WTC11 (cell line): Measurements from ENCODE around the gene GABBR1. TPM values are rescaled to one million over a fixed set of nuclear protein-coding genes. Genes with fewer than 3 reads are reported as not detected.

Source experiments
- ATAC-seq: fragments of 200-7000 bp; cut with Tn5 transposase; 2 replicates; pipeline ENCODE4 v1.10.0; 2021; ENCODE audit warnings: mild to moderate bottlenecking, moderate library complexity
- CTCF ChIA-PET: fragments of 300-600 bp; sonication (Branson Sonifier 250); formaldehyde crosslinking; loops from one replicate; lab custom pipeline; 2021; ENCODE audit warnings: antibody characterized with exemption; lab: Charles Lee
- POLR2A ChIA-PET: fragments of 350-600 bp; sonication (Branson Sonifier 250); formaldehyde crosslinking; loops from one replicate; lab custom pipeline; 2021; ENCODE audit warnings: antibody characterized with exemption; lab: Charles Lee
- DNase-seq: peaks from one replicate; pipeline ENCODE4 v3.0.0; 2021; ENCODE audit warnings: low spot score
- H3K27ac Mint-ChIP-seq: 2 replicates; pipeline ENCODE4 v1.8.0; 2021; ENCODE audit warnings: mixed read lengths
- H3K27me3 Mint-ChIP-seq: 2 replicates; pipeline ENCODE4 v1.8.0; 2021; ENCODE audit warnings: low read depth, mild to moderate bottlenecking, moderate library complexity, mixed read lengths
- H3K36me3 Mint-ChIP-seq: 2 replicates; pipeline ENCODE4 v1.8.0; 2021; ENCODE audit warnings: mixed read lengths
- H3K4me1 Mint-ChIP-seq: 2 replicates; pipeline ENCODE4 v1.8.0; 2022; ENCODE audit warnings: mixed read lengths
- H3K4me3 Mint-ChIP-seq: 2 replicates; pipeline ENCODE4 v1.8.0; 2021; ENCODE audit warnings: mild to moderate bottlenecking, moderate library complexity, mixed read lengths
- H3K9me3 Mint-ChIP-seq: 2 replicates; pipeline ENCODE4 v1.8.0; 2021; ENCODE audit warnings: mixed read lengths
- CREM ChIP-seq: sonication (generic); formaldehyde crosslinking; IDR thresholded peaks from 2 replicates; pipeline ENCODE4 v1.8.1; 2022; ENCODE audit warnings: mild to moderate bottlenecking, missing genetic modification reagents, moderate library complexity
- EMX1 ChIP-seq: fragments of 250-450 bp; sonication (Bioruptor Pico); IDR thresholded peaks from 2 replicates; pipeline ENCODE4 v1.8.0; 2021; ENCODE audit warnings: mild to moderate bottlenecking
- GTF2I ChIP-seq: fragments of 250-450 bp; sonication (Bioruptor Pico); conservative IDR thresholded peaks from 2 replicates; pipeline ENCODE4 v1.4.0; 2021; ENCODE audit warnings: mild to moderate bottlenecking
- HMGA2 ChIP-seq: fragments of 250-450 bp; sonication (Bioruptor Pico); IDR thresholded peaks from 2 replicates; pipeline ENCODE4 v1.4.0; 2021; ENCODE audit warnings: mild to moderate bottlenecking, moderate library complexity
- KAT7 ChIP-seq: sonication (generic); formaldehyde crosslinking; IDR thresholded peaks from 2 replicates; pipeline ENCODE4 v1.8.1; 2023; ENCODE audit warnings: missing genetic modification reagents, mild to moderate bottlenecking, borderline replicate concordance
- NFE2L1 ChIP-seq: sonication (generic); formaldehyde crosslinking; IDR thresholded peaks from 2 replicates; pipeline ENCODE4 v1.8.1; 2023; ENCODE audit warnings: missing genetic modification reagents
- NR1H2 ChIP-seq: sonication (generic); formaldehyde crosslinking; IDR thresholded peaks from 2 replicates; pipeline ENCODE4 v1.9.0; 2021; ENCODE audit warnings: mild to moderate bottlenecking, moderate library complexity, missing genetic modification reagents
- OVOL2 ChIP-seq: fragments of 250-450 bp; sonication (Bioruptor Pico); IDR thresholded peaks from 2 replicates; pipeline ENCODE4 v1.9.0; 2021; ENCODE audit warnings: mild to moderate bottlenecking, borderline replicate concordance
- ZNF138 ChIP-seq: sonication (generic); formaldehyde crosslinking; conservative IDR thresholded peaks from 2 replicates; pipeline ENCODE4 v1.8.1; 2022; ENCODE audit warnings: mild to moderate bottlenecking, moderate library complexity, missing genetic modification reagents
- total RNA-seq: library from RNA; stranded (reverse); gene quantifications from 3 replicates; pipeline ENCODE4 v1.2.3, GENCODE V29; 2021
- TF ChIP-seq, protein P1 (sequence below): sonication (generic); formaldehyde crosslinking; IDR thresholded peaks from 2 replicates; pipeline ENCODE4 v1.8.1; 2023; ENCODE audit warnings: mild to moderate bottlenecking, moderate library complexity, missing genetic modification reagents
- TF ChIP-seq, protein P2 (sequence below): sonication (generic); formaldehyde crosslinking; IDR thresholded peaks from 2 replicates; pipeline ENCODE4 v1.8.0; 2022; ENCODE audit warnings: missing genetic modification reagents
- TF ChIP-seq, protein P3 (sequence below): sonication (generic); formaldehyde crosslinking; IDR thresholded peaks from 2 replicates; pipeline ENCODE4 v1.8.0; 2022; ENCODE audit warnings: mild to moderate bottlenecking, missing genetic modification reagents
- TF ChIP-seq, protein P4 (sequence below): sonication (generic); formaldehyde crosslinking; conservative IDR thresholded peaks from 2 replicates; pipeline ENCODE4 v1.8.1; 2022; ENCODE audit warnings: mild to moderate bottlenecking, missing genetic modification reagents
- TF ChIP-seq, protein P5 (sequence below): sonication (generic); formaldehyde crosslinking; IDR thresholded peaks from 2 replicates; pipeline ENCODE4 v1.8.1; 2022; ENCODE audit warnings: missing genetic modification reagents, borderline replicate concordance
- TF ChIP-seq, protein P6 (sequence below): sonication (generic); formaldehyde crosslinking; IDR thresholded peaks from 2 replicates; pipeline ENCODE4 v1.8.1; 2023; ENCODE audit warnings: mild to moderate bottlenecking, missing genetic modification reagents
- TF ChIP-seq, protein P7 (sequence below): fragments of 250-450 bp; sonication (Bioruptor Pico); IDR thresholded peaks from 2 replicates; pipeline ENCODE4 v1.9.0; 2021; ENCODE audit warnings: mild to moderate bottlenecking, borderline replicate concordance

GABBR1 gene
- total RNA-seq, 1 experiment from 2014 or later = 107 TPM

DNA sequence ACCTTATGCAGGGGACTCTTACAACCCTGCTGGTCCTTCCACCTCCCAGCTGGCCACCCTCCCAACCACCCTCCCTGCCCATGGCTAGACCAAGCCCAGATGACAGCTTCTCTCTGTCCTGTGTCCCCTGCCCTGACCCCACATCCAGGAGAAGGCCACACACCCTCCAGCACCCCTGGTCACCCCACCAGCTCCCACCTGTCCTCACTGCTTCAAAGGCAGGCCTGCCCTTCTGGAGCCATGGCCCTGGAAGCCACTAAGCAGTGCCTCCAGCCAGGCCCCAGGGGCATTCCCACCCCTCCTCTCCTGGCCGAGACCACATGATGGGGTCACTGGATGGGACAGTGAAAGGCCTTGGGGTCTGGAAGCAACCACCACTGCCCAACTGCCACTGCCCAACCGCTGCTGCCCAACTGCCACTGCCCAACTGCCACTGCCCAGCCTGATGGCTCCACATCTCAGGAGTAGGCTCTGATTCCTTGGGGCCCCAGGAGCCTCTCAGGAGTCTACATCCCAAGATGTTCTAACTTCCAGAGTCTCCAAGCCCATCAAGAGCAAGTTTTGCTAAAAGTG lies 103.9 kb downstream of the GABBR1 start (continued):
- TF ChIP-seq, protein P1, sequence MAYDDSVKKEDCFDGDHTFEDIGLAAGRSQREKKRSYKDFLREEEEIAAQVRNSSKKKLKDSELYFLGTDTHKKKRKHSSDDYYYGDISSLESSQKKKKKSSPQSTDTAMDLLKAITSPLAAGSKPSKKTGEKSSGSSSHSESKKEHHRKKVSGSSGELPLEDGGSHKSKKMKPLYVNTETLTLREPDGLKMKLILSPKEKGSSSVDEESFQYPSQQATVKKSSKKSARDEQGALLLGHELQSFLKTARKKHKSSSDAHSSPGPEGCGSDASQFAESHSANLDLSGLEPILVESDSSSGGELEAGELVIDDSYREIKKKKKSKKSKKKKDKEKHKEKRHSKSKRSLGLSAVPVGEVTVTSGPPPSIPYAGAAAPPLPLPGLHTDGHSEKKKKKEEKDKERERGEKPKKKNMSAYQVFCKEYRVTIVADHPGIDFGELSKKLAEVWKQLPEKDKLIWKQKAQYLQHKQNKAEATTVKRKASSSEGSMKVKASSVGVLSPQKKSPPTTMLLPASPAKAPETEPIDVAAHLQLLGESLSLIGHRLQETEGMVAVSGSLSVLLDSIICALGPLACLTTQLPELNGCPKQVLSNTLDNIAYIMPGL = no peak
- TF ChIP-seq, protein P2, sequence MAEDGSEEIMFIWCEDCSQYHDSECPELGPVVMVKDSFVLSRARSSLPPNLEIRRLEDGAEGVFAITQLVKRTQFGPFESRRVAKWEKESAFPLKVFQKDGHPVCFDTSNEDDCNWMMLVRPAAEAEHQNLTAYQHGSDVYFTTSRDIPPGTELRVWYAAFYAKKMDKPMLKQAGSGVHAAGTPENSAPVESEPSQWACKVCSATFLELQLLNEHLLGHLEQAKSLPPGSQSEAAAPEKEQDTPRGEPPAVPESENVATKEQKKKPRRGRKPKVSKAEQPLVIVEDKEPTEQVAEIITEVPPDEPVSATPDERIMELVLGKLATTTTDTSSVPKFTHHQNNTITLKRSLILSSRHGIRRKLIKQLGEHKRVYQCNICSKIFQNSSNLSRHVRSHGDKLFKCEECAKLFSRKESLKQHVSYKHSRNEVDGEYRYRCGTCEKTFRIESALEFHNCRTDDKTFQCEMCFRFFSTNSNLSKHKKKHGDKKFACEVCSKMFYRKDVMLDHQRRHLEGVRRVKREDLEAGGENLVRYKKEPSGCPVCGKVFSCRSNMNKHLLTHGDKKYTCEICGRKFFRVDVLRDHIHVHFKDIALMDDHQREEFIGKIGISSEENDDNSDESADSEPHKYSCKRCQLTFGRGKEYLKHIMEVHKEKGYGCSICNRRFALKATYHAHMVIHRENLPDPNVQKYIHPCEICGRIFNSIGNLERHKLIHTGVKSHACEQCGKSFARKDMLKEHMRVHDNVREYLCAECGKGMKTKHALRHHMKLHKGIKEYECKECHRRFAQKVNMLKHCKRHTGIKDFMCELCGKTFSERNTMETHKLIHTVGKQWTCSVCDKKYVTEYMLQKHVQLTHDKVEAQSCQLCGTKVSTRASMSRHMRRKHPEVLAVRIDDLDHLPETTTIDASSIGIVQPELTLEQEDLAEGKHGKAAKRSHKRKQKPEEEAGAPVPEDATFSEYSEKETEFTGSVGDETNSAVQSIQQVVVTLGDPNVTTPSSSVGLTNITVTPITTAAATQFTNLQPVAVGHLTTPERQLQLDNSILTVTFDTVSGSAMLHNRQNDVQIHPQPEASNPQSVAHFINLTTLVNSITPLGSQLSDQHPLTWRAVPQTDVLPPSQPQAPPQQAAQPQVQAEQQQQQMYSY (CRISPR knock-in tag) = no peak
- TF ChIP-seq OVOL2 (CRISPR knock-in tag) (no peak), EMX1 (CRISPR knock-in tag) (no peak), ZNF138 (CRISPR knock-in tag) (no peak), GTF2I (CRISPR knock-in tag) (no peak), NR1H2 (CRISPR knock-in tag) (no peak)
- TF ChIP-seq, protein P3, sequence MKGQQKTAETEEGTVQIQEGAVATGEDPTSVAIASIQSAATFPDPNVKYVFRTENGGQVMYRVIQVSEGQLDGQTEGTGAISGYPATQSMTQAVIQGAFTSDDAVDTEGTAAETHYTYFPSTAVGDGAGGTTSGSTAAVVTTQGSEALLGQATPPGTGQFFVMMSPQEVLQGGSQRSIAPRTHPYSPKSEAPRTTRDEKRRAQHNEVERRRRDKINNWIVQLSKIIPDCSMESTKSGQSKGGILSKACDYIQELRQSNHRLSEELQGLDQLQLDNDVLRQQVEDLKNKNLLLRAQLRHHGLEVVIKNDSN (CRISPR knock-in tag) = no peak
- TF ChIP-seq, protein P4, sequence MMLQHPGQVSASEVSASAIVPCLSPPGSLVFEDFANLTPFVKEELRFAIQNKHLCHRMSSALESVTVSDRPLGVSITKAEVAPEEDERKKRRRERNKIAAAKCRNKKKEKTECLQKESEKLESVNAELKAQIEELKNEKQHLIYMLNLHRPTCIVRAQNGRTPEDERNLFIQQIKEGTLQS (CRISPR knock-in tag) = no peak
- TF ChIP-seq, protein P5, sequence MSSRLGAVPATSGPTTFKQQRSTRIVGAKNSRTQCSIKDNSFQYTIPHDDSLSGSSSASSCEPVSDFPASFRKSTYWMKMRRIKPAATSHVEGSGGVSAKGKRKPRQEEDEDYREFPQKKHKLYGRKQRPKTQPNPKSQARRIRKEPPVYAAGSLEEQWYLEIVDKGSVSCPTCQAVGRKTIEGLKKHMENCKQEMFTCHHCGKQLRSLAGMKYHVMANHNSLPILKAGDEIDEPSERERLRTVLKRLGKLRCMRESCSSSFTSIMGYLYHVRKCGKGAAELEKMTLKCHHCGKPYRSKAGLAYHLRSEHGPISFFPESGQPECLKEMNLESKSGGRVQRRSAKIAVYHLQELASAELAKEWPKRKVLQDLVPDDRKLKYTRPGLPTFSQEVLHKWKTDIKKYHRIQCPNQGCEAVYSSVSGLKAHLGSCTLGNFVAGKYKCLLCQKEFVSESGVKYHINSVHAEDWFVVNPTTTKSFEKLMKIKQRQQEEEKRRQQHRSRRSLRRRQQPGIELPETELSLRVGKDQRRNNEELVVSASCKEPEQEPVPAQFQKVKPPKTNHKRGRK = no peak

DNA sequence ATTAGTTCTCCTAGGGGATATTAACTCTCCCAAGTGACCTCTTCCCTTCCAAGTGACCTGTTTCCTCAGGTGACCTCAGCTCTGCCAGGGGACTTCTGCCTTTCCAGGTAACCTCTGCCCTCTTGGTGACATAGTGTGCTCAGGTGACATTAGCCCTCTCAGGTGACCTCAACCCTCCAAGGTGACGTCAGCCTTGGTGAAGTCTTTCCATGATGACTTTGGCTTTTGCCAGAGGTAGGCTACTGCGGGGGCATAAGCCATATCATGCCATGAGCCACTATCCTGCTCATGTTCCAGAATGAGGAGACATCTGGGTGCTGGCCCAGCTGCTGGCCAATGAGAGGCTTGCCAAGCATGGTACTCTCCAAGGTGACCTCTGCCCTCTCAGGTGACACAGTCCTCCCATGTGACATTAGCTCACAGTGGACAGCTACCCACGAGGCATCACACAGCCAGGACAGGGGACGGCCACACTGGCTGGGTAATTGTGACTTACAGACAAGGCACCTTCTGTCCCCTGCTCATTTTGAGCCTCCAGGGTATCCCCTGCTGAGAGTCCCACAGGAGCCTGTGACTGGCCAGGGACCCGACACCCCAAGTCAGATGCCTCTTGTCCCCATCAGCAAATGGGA lies 104.6 kb downstream of the GABBR1 start:
- no peak for DNase-seq
- peaks cover 23% of the 10 kb centered on the region for H3K9me3 Mint-ChIP-seq
- no peak overlapping the region for H3K27ac Mint-ChIP-seq
- no peak overlapping the region for H3K4me3 Mint-ChIP-seq
- H3K27me3 Mint-ChIP-seq = no peaks in the 10 kb centered on the region
- CTCF ChIA-PET = interaction anchor here (1.1 kb wide), 1 partner anchor 125 kb away, joined by 3 read pairs; no protein-coding TSS in a partner anchor
- H3K36me3 Mint-ChIP-seq = peaks cover 12% of the 10 kb centered on the region
- peaks cover 20% of the 10 kb centered on the region for H3K4me1 Mint-ChIP-seq
- ATAC-seq = no peak
- TF ChIP-seq NFE2L1 (CRISPR knock-in tag) = no peak
- no peak for TF ChIP-seq CREM (CRISPR knock-in tag)
- TF ChIP-seq, protein P6, sequence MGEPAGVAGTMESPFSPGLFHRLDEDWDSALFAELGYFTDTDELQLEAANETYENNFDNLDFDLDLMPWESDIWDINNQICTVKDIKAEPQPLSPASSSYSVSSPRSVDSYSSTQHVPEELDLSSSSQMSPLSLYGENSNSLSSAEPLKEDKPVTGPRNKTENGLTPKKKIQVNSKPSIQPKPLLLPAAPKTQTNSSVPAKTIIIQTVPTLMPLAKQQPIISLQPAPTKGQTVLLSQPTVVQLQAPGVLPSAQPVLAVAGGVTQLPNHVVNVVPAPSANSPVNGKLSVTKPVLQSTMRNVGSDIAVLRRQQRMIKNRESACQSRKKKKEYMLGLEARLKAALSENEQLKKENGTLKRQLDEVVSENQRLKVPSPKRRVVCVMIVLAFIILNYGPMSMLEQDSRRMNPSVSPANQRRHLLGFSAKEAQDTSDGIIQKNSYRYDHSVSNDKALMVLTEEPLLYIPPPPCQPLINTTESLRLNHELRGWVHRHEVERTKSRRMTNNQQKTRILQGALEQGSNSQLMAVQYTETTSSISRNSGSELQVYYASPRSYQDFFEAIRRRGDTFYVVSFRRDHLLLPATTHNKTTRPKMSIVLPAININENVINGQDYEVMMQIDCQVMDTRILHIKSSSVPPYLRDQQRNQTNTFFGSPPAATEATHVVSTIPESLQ (CRISPR knock-in tag) = no peak
- no peak for TF ChIP-seq HMGA2
- no peak for TF ChIP-seq EMX1 (CRISPR knock-in tag)
- no peak for TF ChIP-seq KAT7 (CRISPR knock-in tag)
- TF ChIP-seq, protein P7, sequence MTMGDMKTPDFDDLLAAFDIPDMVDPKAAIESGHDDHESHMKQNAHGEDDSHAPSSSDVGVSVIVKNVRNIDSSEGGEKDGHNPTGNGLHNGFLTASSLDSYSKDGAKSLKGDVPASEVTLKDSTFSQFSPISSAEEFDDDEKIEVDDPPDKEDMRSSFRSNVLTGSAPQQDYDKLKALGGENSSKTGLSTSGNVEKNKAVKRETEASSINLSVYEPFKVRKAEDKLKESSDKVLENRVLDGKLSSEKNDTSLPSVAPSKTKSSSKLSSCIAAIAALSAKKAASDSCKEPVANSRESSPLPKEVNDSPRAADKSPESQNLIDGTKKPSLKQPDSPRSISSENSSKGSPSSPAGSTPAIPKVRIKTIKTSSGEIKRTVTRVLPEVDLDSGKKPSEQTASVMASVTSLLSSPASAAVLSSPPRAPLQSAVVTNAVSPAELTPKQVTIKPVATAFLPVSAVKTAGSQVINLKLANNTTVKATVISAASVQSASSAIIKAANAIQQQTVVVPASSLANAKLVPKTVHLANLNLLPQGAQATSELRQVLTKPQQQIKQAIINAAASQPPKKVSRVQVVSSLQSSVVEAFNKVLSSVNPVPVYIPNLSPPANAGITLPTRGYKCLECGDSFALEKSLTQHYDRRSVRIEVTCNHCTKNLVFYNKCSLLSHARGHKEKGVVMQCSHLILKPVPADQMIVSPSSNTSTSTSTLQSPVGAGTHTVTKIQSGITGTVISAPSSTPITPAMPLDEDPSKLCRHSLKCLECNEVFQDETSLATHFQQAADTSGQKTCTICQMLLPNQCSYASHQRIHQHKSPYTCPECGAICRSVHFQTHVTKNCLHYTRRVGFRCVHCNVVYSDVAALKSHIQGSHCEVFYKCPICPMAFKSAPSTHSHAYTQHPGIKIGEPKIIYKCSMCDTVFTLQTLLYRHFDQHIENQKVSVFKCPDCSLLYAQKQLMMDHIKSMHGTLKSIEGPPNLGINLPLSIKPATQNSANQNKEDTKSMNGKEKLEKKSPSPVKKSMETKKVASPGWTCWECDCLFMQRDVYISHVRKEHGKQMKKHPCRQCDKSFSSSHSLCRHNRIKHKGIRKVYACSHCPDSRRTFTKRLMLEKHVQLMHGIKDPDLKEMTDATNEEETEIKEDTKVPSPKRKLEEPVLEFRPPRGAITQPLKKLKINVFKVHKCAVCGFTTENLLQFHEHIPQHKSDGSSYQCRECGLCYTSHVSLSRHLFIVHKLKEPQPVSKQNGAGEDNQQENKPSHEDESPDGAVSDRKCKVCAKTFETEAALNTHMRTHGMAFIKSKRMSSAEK = no peak
- TF ChIP-seq, all 79 proteins: peak for 0
- POLR2A ChIA-PET = interaction anchor here (0.6 kb wide), 1 partner anchor 541 kb away, joined by 8 read pairs; no protein-coding TSS in a partner anchor
